Prostate gland (tissue), 2 donors: ENCODE measurements around the gene STAG2.

ENCODE experiments used
- CTCF ChIP-seq, 4 experiments: fragments of 200-600 bp in 2 of 4; fragments of 450-650 bp in 2 of 4; sonication (generic) in 2 of 4; IDR thresholded peaks; 1 replicate in 3 of 4; 2 replicates in 1 of 4; pipeline ENCODE4 v1.5.1; 2016 to 2019; ENCODE audit warnings: antibody characterized with exemption in 4 of 4, mild to moderate bottlenecking in 2 of 4, moderate library complexity in 2 of 4
- POLR2A ChIP-seq: fragments of 450-650 bp; IDR thresholded peaks from one replicate; pipeline ENCODE4 v1.6.1; 2016; ENCODE audit warnings: antibody characterized with exemption, mild to moderate bottlenecking
- POLR2AphosphoS5 ChIP-seq: sonication (generic); formaldehyde crosslinking; IDR thresholded peaks from one replicate; pipeline ENCODE4 v1.6.1; 2017; ENCODE audit warnings: antibody characterized with exemption

GRCh38 chrX:123943074-123943473, 18.4 kb upstream of the STAG2 start:
- TF ChIP-seq POLR2A (no peak), CTCF (IDR thresholded peaks at IDR 0.05) (no peak), POLR2AphosphoS5 (no peak)
